ENCODE results near the gene JPT1. TPM values are rescaled to one million over a fixed set of nuclear protein-coding genes. Genes with fewer than 3 reads are reported as not detected.

Gene JPT1
- total RNA-seq, 1 experiment from 2014 or later = 265 TPM

DNA sequence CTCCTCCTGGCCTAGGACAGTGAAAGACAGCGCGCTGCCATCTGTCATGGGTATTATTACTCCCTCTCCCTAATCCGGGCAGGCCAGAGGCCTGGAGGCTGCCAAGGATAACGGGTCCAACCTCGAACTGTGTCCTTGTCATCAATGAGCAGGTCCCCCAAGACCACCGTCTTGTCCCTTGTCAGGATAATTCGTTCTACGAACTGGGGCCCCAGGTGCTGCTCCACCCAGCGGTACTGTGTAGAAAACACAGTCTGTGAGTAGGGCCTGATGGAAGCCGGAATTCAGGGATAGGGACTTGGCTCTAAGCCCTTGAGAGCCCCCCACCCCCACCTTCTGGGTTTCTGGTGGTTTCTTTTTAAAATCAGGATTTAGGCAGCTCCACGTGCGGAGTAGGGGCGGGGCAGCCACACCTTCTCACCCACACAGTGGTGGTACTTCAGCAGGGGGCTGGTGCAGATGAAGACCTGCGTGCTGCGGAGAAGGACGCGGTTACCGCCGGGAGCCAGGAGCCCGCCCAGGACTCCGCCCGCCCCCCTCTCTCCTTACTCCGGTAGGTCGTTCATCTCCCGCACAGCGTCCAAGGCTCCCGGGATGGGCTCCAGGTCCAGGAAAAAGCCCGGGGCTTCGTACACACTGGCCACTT, 23.6 kb downstream of the JPT1 start:
- H3K27ac ChIP-seq (ENCODE audit: insufficient read length, low read depth, low read length) = no peak overlapping the region
- H3K4ac ChIP-seq (ENCODE audit: low read depth, low read length) = no peak overlapping the region
- H2BK20ac ChIP-seq (ENCODE audit: low read depth, low read length, poor library complexity, severe bottlenecking) = no peak overlapping the region
- H2AK5ac ChIP-seq (ENCODE audit: insufficient read length, low read length) = no peak overlapping the region
- no peak overlapping the region for H3K56ac ChIP-seq (ENCODE audit: insufficient read length, low read depth, low read length)
- no peak overlapping the region for H3K23ac ChIP-seq (ENCODE audit: insufficient read length, low read depth, low read length)
- peaks cover 8% of the 10 kb centered on the region for H3K23me2 ChIP-seq (ENCODE audit: insufficient read length, low read depth, low read length, poor library complexity, severe bottlenecking)
- H3K79me1 ChIP-seq (ENCODE audit: insufficient read depth, low read depth, low read length, poor library complexity, severe bottlenecking) = no peaks in the 10 kb centered on the region
- H4K91ac ChIP-seq (ENCODE audit: insufficient read length, low read depth, low read length) = no peak overlapping the region
- TF ChIP-seq, protein P1, sequence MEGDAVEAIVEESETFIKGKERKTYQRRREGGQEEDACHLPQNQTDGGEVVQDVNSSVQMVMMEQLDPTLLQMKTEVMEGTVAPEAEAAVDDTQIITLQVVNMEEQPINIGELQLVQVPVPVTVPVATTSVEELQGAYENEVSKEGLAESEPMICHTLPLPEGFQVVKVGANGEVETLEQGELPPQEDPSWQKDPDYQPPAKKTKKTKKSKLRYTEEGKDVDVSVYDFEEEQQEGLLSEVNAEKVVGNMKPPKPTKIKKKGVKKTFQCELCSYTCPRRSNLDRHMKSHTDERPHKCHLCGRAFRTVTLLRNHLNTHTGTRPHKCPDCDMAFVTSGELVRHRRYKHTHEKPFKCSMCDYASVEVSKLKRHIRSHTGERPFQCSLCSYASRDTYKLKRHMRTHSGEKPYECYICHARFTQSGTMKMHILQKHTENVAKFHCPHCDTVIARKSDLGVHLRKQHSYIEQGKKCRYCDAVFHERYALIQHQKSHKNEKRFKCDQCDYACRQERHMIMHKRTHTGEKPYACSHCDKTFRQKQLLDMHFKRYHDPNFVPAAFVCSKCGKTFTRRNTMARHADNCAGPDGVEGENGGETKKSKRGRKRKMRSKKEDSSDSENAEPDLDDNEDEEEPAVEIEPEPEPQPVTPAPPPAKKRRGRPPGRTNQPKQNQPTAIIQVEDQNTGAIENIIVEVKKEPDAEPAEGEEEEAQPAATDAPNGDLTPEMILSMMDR (conservative IDR thresholded peaks at IDR 0.05) = peak; percentile 66
- H2BK120ac ChIP-seq (ENCODE audit: low read depth, low read length, poor library complexity, severe bottlenecking) = no peak overlapping the region
- H4K20me1 ChIP-seq (ENCODE audit: control insufficient read depth, insufficient read depth, insufficient read length) = peaks cover 4% of the 10 kb centered on the region
- peak overlapping the region; percentile 63 for H3K9ac ChIP-seq (ENCODE audit: extremely low read depth, insufficient read length, low read length)
- no CpG with 5 or more reads among the region's 29 CpGs for WGBS (ENCODE audit: extremely low coverage, insufficient read length, low lambda C conversion rate)
- H2AFZ ChIP-seq (ENCODE audit: low read length) = no peak overlapping the region
- H3K4me3 Mint-ChIP-seq = peak overlapping the region; percentile 85 to 92
- no peak overlapping the region for H2BK5ac ChIP-seq (ENCODE audit: insufficient read length, low read length)
- H3K18ac ChIP-seq (ENCODE audit: insufficient read length, low read depth, low read length) = no peak overlapping the region
- no peak overlapping the region for H2BK15ac ChIP-seq (ENCODE audit: low read depth, low read length)
- H3K27me3 ChIP-seq (ENCODE audit: insufficient read depth, low read length) = no peaks in the 10 kb centered on the region
- H2BK12ac ChIP-seq (ENCODE audit: insufficient read length, low read depth, low read length) = no peak overlapping the region
- no peaks in the 10 kb centered on the region; the same call in 1 of the 2 replicates for H3K27me3 Mint-ChIP-seq (ENCODE audit: low read depth)
- no peaks in the 10 kb centered on the region for H3K4me1 ChIP-seq (ENCODE audit: insufficient read depth, low read length)
- peaks cover 9 to 16% of the 10 kb centered on the region in 2 experiments for H3K4me1 Mint-ChIP-seq
- H3K36me3 Mint-ChIP-seq (ENCODE audit: insufficient read depth in 1 of 3, low read depth in 3 of 3) = peaks cover 7 to 28% (median 25%) of the 10 kb centered on the region in 3 experiments
- no peaks in the 10 kb centered on the region for H3K9me3 ChIP-seq (ENCODE audit: control insufficient read depth, low read depth, low read length)
- H3K9me3 Mint-ChIP-seq = no peaks in the 10 kb centered on the region
- no peaks in the 10 kb centered on the region for H3K79me2 ChIP-seq (ENCODE audit: insufficient read depth, low read length)
- H3T11ph ChIP-seq (ENCODE audit: low read length) = no peak overlapping the region
- H3K4me2 ChIP-seq (ENCODE audit: insufficient read depth, insufficient read length, low read length) = peak overlapping the region; percentile 49
- peak overlapping the region; percentile 81 to 94 (median 93); a peak in 5 of 7 replicates for H3K27ac Mint-ChIP-seq
- H4K8ac ChIP-seq (replicated peaks; ENCODE audit: insufficient read length, low read depth, low read length) = no peak overlapping the region
- peak overlapping the region; percentile 86 for H3K14ac ChIP-seq (ENCODE audit: insufficient read depth, low read length)
- peak; percentile 86 for DNase-seq
- no peak overlapping the region for H4K5ac ChIP-seq (ENCODE audit: insufficient read length, low read depth, low read length)

All from H9 (cell line).